Activated CD4-positive, alpha-beta T cell treated with anti-CD3 and anti-CD28 coated beads, Interleukin-2, amount 10 ng/mL, durations not matched to agents 24 days and 14 days (primary cell): Measurements from ENCODE around the gene LAMA4. TPM values are rescaled to one million over a fixed set of nuclear protein-coding genes. Genes with fewer than 3 reads are reported as not detected.

Experiments used
- DNase-seq: peaks from one replicate; pipeline ENCODE4 v3.0.0; 2022
- H3K27ac Mint-ChIP-seq: one replicate; pipeline ENCODE4 v1.8.0; 2022; ENCODE audit warnings: mild to moderate bottlenecking, mixed read lengths
- H3K27me3 Mint-ChIP-seq: one replicate; pipeline ENCODE4 v1.8.0; 2022; ENCODE audit warnings: mixed read lengths
- H3K36me3 Mint-ChIP-seq: one replicate; pipeline ENCODE4 v1.8.0; 2022; ENCODE audit warnings: low read depth, mild to moderate bottlenecking, mixed read lengths
- H3K4me1 Mint-ChIP-seq: one replicate; pipeline ENCODE4 v1.8.0; 2021; ENCODE audit warnings: mixed read lengths
- H3K4me3 Mint-ChIP-seq: one replicate; pipeline ENCODE4 v1.8.0; 2022; ENCODE audit warnings: mild to moderate bottlenecking, moderate library complexity, mixed read lengths
- H3K9me3 Mint-ChIP-seq: one replicate; pipeline ENCODE4 v1.8.0; 2021; ENCODE audit warnings: mixed read lengths
- intact Hi-C: fragments of 100-400 bp; cut with micrococcal nuclease; formaldehyde crosslinking; loops from one replicate; pipeline ENCODE4 v1.15.1; 2023
- total RNA-seq: library from RNA; stranded (reverse); gene quantifications from 2 replicates; pipeline ENCODE4 v1.2.3, GENCODE V29; 2022

Gene LAMA4
- total RNA-seq, 1 donor from 2014 or later = not detected

DNA sequence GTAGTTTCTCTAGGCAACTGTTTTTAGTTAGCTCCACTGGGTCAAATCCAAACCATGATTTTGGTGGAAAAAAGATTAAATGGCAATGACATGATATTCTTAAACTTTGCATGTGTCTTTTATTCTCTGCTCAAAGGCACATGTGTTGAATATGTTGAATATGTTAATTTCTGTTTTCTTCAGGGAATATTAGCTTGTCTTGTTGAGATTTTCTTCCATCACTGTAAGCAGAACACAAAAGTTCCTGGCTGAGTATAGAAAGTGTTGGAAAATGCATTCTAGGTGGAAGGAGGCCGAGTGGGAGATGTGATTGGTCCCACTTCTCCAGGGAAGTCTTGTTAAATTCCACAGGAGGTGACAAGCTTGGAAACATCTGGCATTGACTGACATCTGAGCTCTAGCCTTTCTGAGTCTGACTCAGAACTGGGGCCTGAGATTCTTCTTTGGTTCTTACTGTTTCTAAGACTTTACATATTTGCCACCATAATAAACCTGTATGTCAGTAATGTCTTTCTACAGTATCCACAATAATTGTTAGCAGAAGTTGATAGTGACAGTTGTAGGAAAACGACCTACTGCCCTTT lies 81.1 kb downstream of the LAMA4 start:
- no peak for DNase-seq
- Mint-ChIP-seq H3K9me3 (no peaks in the 10 kb centered on the region), H3K4me3 (no peak overlapping the region), H3K27ac (no peak overlapping the region), H3K36me3 (no peaks in the 10 kb centered on the region), H3K27me3 (peaks cover 56% of the 10 kb centered on the region), H3K4me1 (no peaks in the 10 kb centered on the region)
- intact Hi-C loops = no loop called here

DNA sequence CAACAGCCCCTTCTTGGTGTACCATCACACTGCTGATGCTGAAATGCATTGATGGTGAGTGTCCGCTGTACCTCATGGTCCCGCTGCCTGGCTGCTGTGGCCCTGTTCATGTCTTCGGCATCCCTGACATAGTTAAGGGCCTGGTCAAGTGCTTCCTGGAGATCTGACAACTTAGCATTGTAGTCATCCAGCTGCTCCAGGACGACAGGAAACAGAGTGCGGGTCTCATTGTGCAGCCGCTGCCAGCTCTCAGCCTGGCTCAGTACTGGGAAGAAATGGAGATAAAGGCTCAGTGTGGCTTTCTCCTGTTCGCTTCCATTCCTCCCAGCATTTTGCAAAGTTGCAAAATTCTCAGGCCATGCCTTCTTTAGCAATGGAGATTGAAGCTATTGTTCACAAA lies 81.8 kb downstream of the LAMA4 start:
- H3K36me3 Mint-ChIP-seq = no peaks in the 10 kb centered on the region
- DNase-seq = no peak
- H3K4me3 Mint-ChIP-seq = no peak overlapping the region
- peaks cover 50% of the 10 kb centered on the region for H3K27me3 Mint-ChIP-seq
- intact Hi-C loops = no loop called here
- no peaks in the 10 kb centered on the region for H3K9me3 Mint-ChIP-seq
- no peak overlapping the region for H3K27ac Mint-ChIP-seq
- no peaks in the 10 kb centered on the region for H3K4me1 Mint-ChIP-seq

DNA sequence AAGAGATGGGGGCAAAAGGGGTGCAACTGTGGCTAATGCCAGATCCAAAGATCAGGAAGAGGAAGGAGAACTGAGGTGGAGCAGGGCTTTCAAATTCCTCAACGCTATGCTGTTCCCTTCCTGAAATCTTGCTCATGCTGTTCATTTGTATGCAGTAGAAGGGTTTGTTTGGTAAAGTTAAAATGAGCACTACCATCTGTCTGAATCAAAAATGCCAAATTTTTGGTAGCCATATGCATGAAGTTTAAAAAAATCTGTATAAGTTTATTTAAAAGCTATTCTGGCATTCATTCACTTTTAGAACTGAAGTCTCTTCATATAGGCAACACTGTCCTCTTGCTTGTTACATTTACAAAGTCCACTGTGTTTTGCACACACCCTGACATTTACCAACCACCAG lies 84.8 kb downstream of the LAMA4 start:
- intact Hi-C loops = loop anchor here (10.0 kb wide), 1 partner anchor 915 kb away; a partner anchor contains a TSS
- Mint-ChIP-seq H3K27ac (no peak overlapping the region), H3K27me3 (peaks cover 55% of the 10 kb centered on the region), H3K9me3 (no peaks in the 10 kb centered on the region), H3K36me3 (no peaks in the 10 kb centered on the region), H3K4me1 (no peaks in the 10 kb centered on the region), H3K4me3 (no peak overlapping the region)
- no peak for DNase-seq

DNA sequence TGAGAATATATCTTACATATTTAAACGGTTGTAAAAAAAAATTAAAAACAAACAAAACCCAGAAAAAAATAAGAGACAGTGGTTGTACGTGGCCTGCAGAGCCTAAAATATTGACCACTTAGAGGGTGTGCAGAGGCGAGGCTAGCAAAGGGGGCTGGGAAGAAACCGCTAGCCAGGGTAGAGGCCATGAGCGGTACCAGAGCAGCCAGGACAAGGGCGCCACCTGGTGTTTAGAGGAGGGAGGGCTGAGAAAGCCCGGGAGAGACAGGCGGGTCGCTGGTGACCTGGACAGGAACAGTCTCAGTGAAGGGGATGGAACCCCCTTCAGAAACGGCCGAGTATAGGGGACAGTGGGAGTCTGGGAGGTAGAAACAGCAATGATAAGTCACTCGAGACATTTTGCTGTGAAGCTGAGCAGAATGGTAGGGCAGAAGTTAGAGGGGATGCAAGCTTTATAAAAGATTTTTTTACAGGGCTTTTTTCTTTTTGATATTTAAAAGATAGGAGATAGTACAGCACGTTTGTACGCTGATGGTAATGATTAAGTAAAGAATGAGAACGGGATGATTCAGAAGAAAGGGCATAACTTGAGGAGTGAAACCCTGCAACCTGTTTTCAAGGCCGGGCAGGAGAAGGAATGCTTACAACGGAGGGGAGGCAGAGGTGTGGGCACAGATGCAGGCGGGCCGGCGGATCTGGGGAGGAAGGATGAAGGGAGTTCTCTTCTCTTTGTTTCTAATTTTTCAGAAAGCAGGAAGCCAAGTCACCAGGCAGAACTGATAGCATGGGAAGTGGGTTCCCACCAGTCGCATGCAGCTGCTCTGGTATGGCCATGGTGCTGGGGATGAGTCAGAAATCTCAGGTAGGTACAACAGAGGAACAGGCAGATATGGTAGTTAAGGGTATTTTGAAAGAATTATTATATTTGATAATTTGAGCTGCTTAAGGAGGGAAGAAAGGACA lies 90.8 kb downstream of the LAMA4 start:
- Mint-ChIP-seq H3K9me3 (no peaks in the 10 kb centered on the region), H3K4me3 (peak overlapping the region; percentile 45), H3K27ac (no peak overlapping the region), H3K36me3 (no peaks in the 10 kb centered on the region), H3K4me1 (peaks cover 16% of the 10 kb centered on the region), H3K27me3 (peaks cover 58% of the 10 kb centered on the region)
- DNase-seq = peak; percentile 93
- intact Hi-C loops = loop anchor here (1.0 to 10.0 kb wide), 4 partner anchors 76 to 909 kb away; partner anchors contain the start of genes FAM229B and TUBE1

DNA sequence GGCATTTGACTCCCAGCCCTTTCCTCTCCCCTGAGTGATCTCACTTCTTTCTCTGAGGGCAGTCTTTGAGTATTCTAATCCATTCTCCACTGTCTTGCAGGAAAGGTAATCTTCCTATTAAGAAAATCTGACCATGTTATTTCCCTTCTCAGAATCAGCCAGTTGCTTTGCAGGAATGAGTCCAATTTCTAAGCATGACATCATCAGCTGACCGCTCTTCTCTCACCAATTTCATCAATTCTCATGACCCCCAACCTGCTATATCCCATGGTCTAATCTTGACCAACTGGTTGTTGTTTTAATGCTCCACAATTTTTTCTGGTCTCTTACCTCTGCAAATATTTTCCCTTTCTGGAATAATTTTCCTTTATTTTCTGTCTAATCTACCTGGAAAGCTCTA lies 93.6 kb downstream of the LAMA4 start:
- no peaks in the 10 kb centered on the region for H3K9me3 Mint-ChIP-seq
- no peak for DNase-seq
- H3K4me1 Mint-ChIP-seq = peaks cover 22% of the 10 kb centered on the region
- H3K27me3 Mint-ChIP-seq = peaks cover 52% of the 10 kb centered on the region
- no peak overlapping the region for H3K4me3 Mint-ChIP-seq
- H3K27ac Mint-ChIP-seq = no peak overlapping the region
- intact Hi-C loops = loop anchor here (10.0 kb wide), 1 partner anchor 906 kb away; a partner anchor contains a TSS
- H3K36me3 Mint-ChIP-seq = no peaks in the 10 kb centered on the region

DNA sequence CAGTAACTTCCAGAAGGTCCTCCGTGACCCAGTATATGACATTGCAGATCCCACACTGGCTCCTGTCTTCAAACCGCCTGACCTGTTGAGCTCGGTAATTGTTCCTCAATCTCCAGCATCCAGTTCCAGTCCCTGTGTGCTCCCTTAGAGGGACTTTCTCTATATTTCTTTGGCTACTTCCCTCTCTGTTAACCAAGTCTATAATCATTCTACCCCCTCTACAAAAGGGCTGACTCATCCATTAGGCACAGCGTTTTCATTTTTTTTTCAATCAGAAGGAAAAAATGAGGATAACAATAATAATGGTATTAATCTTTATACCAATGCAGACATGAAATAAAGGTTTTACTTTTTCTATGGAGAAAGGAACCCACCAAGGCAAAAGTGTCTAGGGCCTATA lies 97.7 kb downstream of the LAMA4 start:
- H3K27ac Mint-ChIP-seq = no peak overlapping the region
- peaks cover 20% of the 10 kb centered on the region for H3K4me1 Mint-ChIP-seq
- no peaks in the 10 kb centered on the region for H3K9me3 Mint-ChIP-seq
- H3K36me3 Mint-ChIP-seq = no peaks in the 10 kb centered on the region
- H3K4me3 Mint-ChIP-seq = no peak overlapping the region
- DNase-seq = no peak
- intact Hi-C loops = no loop called here
- H3K27me3 Mint-ChIP-seq = peaks cover 39% of the 10 kb centered on the region

DNA sequence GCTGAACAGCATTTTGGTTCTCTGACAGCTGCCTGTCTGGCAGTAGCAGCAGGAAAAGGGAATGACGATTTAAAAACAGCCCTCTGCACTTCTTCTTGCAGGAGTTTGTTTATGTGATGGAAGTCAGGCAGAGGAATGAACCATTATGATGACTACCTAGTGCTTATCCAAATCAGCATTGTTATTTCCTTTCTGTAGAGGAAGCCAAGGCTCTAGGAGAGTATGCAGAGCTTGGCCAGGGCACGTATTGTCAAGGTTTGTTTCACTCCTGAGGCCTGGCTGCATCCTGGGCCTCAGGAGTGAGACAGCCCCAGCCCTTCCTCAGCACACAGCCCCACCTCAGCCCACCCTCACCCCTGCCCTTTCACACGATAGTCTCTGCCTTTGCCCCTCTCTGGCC lies 98.5 kb downstream of the LAMA4 start:
- intact Hi-C loops = loop anchor here (2.0 kb wide), 1 partner anchor 69 kb away; the partner anchor contains the start of genes FAM229B and TUBE1
- Mint-ChIP-seq H3K27me3 (peaks cover 35% of the 10 kb centered on the region), H3K4me3 (no peak overlapping the region), H3K36me3 (no peaks in the 10 kb centered on the region), H3K4me1 (peaks cover 20% of the 10 kb centered on the region), H3K27ac (no peak overlapping the region), H3K9me3 (no peaks in the 10 kb centered on the region)
- DNase-seq = no peak

DNA sequence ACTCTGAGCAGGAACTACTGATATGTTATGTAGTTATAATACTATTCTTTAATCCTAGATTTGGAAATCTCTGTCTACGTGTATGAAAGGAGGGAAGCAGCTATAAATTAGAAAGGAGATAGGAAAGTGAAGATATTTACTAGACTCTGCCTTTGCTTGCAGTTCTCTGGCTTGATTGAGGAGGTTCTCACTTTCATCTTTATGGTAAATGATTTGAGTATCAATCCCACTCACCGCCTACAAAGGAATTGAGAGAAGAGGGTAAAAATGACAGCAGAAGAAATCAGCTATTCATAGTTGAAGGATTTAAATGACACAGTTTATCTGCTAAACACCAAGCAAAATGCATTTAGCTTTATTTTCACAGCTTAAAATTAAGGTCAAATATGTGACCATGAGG lies 99.7 kb downstream of the LAMA4 start:
- Mint-ChIP-seq H3K27me3 (peaks cover 26% of the 10 kb centered on the region), H3K36me3 (no peaks in the 10 kb centered on the region), H3K4me3 (peak overlapping the region; percentile 43), H3K4me1 (peaks cover 20% of the 10 kb centered on the region), H3K27ac (peak overlapping the region; percentile 68), H3K9me3 (no peaks in the 10 kb centered on the region)
- no peak for DNase-seq
- intact Hi-C loops = loop anchor here (2.0 to 5.0 kb wide), 2 partner anchors 37 to 68 kb away; partner anchors contain the start of genes FAM229B and TUBE1

DNA sequence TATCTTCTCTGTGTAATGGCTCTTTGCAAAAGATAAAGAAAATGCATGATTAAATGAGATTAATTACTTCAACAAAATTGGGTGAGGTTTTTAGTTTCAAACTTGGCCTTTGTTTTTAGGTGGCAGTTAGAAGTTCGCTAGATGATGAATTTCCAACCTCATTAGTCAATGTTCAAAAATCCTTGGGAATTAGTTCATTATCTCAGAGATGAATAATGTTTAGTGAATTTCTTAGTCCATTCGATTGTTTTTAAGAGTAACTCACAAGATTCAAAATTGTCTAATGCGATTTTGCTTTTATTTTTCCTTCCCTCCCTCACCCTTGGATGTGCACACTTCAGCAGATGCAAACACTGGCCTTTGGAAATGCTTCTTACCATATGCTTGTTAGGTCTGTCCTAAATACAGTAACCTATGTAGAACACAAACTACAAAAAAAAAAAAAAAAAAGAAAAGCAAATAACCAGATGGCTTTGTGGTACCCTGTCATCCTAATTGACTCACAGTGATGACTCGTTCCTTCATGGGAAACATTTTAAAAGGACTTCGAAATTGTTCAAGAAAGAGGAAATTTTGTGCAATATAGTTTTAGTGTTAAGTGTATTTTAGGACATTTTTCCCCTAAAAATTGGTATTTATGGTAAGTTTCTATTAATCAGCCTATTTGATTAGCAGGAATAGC lies 100.3 kb downstream of the LAMA4 start:
- intact Hi-C loops = loop anchor here (2.0 to 5.0 kb wide), 2 partner anchors 37 to 67 kb away; partner anchors contain the start of genes FAM229B and TUBE1
- DNase-seq = no peak
- H3K27ac Mint-ChIP-seq = no peak overlapping the region
- H3K9me3 Mint-ChIP-seq = no peaks in the 10 kb centered on the region
- H3K4me3 Mint-ChIP-seq = peak overlapping the region; percentile 43
- H3K27me3 Mint-ChIP-seq = peaks cover 21% of the 10 kb centered on the region
- H3K36me3 Mint-ChIP-seq = no peaks in the 10 kb centered on the region
- peaks cover 20% of the 10 kb centered on the region for H3K4me1 Mint-ChIP-seq

DNA sequence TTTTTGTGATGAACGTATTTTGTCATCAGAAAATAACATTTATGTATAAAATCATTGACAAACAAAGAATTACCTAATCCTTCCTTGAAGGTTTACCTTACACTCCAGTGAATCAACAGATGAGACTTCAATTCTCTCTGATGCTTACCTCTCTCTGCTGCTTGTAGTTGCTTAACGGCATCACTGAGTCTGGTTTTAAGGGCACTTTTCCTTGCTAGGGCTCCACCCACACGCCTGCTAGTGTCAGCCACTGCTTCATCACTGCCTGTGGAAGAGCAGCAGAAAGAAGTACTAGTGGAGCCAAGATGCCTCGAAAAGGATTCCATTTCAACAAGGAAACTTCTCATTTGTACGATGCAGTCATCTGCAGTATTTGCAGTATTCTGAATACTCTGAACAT lies 104.0 kb downstream of the LAMA4 start:
- Mint-ChIP-seq H3K4me3 (no peak overlapping the region), H3K27me3 (peaks cover 18% of the 10 kb centered on the region), H3K4me1 (peaks cover 10% of the 10 kb centered on the region), H3K27ac (no peak overlapping the region), H3K36me3 (no peaks in the 10 kb centered on the region), H3K9me3 (no peaks in the 10 kb centered on the region)
- intact Hi-C loops = loop anchor here (5.0 kb wide), 1 partner anchor 33 kb away; no protein-coding TSS in a partner anchor
- DNase-seq = no peak

DNA sequence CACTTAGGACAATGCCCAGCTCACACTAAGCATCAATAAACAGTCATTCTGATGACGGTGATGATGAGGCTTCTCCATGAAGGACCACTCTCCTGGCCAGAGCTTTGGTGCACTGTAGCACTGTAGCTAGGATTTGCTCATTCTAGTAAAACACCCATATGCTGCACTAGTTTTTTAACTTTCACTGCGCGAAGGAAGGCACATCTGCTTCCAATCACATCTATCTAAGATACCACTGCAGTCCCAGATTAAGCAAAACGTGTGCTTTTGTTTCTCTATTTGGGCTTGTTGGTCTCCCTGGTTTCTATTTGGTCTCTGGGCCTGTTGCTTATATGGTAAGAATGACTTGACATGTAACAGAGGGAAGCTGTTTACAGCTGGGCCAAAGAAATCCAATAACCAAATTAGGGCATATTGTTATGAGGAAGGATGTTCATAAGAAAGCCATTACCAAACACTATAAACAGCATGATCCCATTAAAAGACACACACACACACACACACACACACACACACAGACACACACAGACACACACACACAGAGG lies 104.6 kb downstream of the LAMA4 start:
- Mint-ChIP-seq H3K4me3 (no peak overlapping the region), H3K27ac (no peak overlapping the region), H3K4me1 (peaks cover 9% of the 10 kb centered on the region), H3K27me3 (peaks cover 23% of the 10 kb centered on the region), H3K36me3 (no peaks in the 10 kb centered on the region), H3K9me3 (no peaks in the 10 kb centered on the region)
- intact Hi-C loops = loop anchor here (5.0 kb wide), 1 partner anchor 32 kb away; no protein-coding TSS in a partner anchor
- no peak for DNase-seq

DNA sequence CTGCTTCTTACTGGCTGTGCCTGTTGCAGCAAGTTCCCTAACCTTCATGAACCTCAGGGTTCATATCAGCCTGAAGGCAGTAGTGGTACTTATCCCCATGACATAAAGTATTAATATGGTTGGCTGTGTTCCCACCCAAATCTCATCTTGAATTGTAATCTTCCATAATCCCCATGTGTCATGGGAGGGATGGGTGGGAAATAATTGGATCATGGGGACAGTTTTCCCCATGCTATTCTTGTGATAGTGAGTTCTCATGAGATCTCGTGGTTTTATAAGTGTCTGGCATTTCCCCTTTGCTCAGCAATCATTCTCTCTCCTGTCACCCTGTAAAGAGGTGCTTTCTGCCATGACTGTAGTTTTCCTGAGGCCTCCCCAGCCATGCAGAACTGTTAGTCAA lies 105.1 kb downstream of the LAMA4 start:
- no peak overlapping the region for H3K4me3 Mint-ChIP-seq
- no peaks in the 10 kb centered on the region for H3K9me3 Mint-ChIP-seq
- peaks cover 23% of the 10 kb centered on the region for H3K27me3 Mint-ChIP-seq
- H3K36me3 Mint-ChIP-seq = no peaks in the 10 kb centered on the region
- intact Hi-C loops = no loop called here
- DNase-seq = no peak
- peaks cover 4% of the 10 kb centered on the region for H3K4me1 Mint-ChIP-seq
- H3K27ac Mint-ChIP-seq = no peak overlapping the region

DNA sequence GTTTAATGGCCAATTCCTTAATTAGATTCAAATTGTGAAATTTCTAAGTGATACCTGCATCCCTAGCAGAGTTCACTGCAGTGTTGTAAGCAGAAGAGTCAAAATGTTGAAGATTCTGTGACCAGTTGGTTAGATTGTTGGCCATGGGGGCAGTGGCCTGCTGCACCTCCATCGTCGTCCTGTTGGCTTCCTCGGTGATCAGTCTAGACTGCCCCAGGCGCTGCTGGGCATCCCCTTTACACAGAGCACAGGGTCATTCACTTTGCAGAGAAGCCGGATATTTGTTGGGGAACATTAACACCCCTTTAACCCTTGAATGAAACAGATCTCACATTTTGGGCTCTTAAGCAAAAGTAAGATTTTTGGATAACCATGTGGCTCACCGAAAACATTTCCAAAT lies 106.3 kb downstream of the LAMA4 start:
- Mint-ChIP-seq H3K9me3 (no peaks in the 10 kb centered on the region), H3K4me1 (no peaks in the 10 kb centered on the region)
- intact Hi-C loops = no loop called here

More for the DNA sequence above, 106.3 kb downstream of the LAMA4 start:
- Mint-ChIP-seq H3K27ac (no peak overlapping the region), H3K4me3 (no peak overlapping the region), H3K27me3 (peaks cover 19% of the 10 kb centered on the region), H3K36me3 (no peaks in the 10 kb centered on the region)
- DNase-seq = no peak
